ENCODE data around the gene CYB561D2.

The CYB561D2 gene

DNA sequence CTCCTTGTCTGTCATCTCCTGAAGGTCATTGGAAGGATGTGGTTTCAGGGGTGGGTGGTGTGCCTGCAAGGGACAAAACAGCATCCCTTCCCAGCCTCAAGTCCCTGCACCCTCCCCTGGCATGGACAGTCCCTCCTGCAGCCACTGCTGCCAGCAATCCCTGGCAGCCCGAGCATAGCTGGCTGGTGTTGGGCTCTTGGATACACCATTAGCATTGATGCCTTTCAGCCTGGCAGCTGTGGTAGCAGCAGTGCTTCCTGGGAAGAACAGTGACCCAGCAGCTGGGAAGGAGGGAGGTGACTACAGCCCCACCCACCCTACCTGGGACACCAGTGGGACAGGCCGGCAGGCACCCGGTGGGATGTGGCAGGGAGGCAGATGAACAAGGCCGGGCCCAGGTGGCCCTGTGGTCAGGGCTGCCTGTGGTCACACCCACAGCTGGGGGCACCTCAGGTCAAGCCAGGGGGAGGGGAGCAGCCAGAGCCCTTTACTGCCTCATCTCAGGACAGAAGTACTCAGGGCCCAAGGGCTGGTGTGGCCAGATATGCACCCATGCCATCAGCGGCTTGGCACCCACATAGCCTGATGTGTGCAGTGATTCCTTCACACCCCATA is 41.5 kb downstream of the CYB561D2 start:
- no peak for DNase-seq

DNA sequence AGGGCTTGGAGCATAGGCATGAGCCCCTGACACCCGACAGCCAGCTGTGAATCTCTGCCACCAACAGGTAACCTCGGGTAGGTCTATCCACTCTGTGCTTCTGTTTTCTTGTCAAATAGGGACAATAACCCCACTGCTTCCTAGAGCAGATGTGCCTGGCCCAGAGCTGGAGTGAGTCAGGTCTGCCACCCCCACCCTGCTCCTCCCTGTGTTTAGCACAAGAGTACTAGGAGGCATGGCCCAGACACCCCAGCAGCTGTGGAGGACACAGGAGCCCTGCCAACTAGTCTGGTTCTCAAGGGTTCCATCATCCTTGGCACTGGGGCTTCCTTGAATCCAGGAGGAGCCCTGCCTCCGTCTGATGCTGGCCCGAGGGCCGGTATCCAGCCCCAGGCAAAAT is 42.4 kb downstream of the CYB561D2 start:
- DNase-seq = no peak

DNA sequence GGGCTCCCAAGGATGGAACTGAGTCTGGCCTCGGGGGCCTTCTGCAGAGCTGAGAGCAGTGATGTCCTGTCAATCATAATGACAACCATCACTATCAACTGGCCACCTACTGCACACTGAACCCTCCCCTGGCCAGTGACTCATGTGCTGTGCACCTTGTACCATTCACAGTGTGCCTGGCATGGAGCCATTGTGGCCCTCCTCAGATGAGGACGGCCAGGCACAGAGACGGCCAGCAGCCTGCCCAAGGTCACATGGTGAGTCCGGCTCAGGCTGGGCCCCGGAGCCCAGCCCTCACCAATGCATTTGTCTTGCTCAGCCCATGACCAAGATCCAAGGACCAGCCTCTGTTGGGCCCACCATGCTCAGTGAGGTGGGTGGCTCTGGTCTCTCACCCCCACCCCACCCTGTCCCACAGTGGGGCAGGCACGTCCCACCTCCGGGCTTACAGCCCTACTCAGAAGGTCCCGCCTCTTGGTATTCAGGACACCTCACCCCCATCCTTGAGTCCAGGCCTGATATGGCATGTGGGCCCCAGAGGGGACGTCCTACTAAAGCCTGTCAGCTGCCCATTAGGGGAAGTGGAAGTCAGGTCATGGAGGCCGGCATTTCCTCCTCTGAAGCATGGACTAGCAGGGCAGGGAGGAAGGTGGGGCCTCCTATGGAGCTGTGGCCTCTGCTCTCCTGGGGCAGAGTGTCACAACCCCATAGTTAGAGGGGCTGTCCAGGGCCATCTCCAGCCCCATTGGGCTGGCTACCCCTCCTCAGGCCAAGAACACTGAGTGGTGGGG is 44.6 kb downstream of the CYB561D2 start:
- no peak for DNase-seq

DNA sequence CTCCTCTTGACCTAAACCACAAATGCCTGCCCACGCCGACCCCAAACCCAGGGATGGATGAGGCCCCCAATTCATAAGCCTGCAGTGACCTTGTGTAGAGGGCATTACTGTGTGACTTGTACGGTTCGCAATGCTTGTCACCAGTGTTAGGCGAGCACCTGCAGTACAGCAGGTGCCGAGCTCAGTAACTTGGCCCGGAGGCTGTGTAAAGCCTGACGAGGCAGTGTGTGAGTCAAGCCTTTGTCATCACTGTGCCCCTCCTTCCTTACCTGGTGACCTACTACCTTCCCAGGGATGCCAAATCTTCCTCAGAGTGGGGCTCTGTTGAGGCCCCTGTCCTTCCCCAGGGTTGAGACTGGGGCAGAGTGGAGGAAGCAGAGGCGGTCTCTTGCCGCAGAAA is 45.8 kb downstream of the CYB561D2 start:
- DNase-seq = no peak

DNA sequence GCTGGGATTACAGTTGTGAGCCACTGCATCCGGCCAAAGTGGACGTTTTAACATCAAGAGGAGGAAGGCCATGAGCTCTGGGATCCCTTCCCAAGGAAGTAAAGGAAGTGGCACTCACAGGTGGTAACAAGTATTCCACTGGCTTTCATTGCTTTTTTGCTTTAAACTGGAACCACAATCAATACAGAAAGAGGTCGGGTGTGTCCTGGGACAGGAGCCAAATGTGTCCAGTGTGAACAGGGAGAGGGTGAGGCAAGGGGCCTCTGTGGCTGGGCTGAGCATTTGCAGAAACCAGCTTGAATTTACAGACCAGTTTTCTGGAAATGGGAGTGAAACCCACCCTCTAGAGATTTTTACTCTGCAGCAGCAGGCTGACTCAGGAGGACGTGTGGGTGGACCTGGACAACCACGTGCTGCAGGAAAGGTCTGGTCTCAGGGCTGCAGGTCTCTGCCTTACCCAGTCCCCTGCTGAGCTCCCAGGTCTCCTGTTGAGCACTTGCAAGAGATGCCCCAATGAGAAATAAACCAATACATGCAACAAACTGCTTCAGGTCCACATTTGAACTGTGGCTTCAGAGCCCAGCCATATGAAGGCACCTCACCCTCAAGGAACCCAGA is 51.4 kb downstream of the CYB561D2 start:
- DNase-seq = no peak

Measured in fibroblast of upper back skin (primary cell).